ENCODE results near the gene SULT1A2. TPM values are rescaled to one million over a fixed set of nuclear protein-coding genes. Genes with fewer than 3 reads are reported as not detected.
"Not testable (repeated sequence)": the region's sequence is repeated elsewhere in the genome, so short reads cannot be mapped to it uniquely, and the experiment has no call there.

The SULT1A2 gene
- total and polyA plus RNA-seq, 2 donors from 2014 or later = 1.1 to 13.3 TPM

- no peak overlapping the region for H3K4me3 ChIP-seq (ENCODE audit: low read length in 3 of 3)
- no peak for FAIRE-seq
- no peak overlapping the region for H3K9ac ChIP-seq (ENCODE audit: low read length in 3 of 3)
- no peaks in the 10 kb centered on the region for H3K27me3 ChIP-seq (ENCODE audit: control insufficient read depth, insufficient read depth, low read length)
- H3K27ac ChIP-seq (ENCODE audit: low read depth in 2 of 2, low read length in 2 of 2) = no peak overlapping the region
- no peaks in the 10 kb centered on the region for H3K9me3 ChIP-seq (ENCODE audit: control insufficient read depth in 2 of 3, insufficient read depth in 1 of 3, low read length in 3 of 3)
- DNase-seq = peak in 1 of 5 donors; percentile 32
- no peak for TF ChIP-seq CTCF (IDR thresholded peaks at IDR 0.05; ENCODE audit: borderline replicate concordance, extremely low read depth, insufficient read depth)
- H3K4me1 ChIP-seq (ENCODE audit: control insufficient read depth in 2 of 3, insufficient read depth in 2 of 3, low read depth in 1 of 3, low read length in 3 of 3) = peaks cover 0 to 11% (median 2%) of the 10 kb centered on the region in 3 donors
- intact Hi-C loops (cut with DNase I) = no loop called here
- H3K36me3 ChIP-seq (ENCODE audit: control insufficient read depth in 2 of 3, insufficient read depth in 3 of 3, low read length in 3 of 3) = no peaks in the 10 kb centered on the region
Measured at GRCh38 chr16:28569968-28570752, 26.7 kb downstream of the SULT1A2 start.

DNA sequence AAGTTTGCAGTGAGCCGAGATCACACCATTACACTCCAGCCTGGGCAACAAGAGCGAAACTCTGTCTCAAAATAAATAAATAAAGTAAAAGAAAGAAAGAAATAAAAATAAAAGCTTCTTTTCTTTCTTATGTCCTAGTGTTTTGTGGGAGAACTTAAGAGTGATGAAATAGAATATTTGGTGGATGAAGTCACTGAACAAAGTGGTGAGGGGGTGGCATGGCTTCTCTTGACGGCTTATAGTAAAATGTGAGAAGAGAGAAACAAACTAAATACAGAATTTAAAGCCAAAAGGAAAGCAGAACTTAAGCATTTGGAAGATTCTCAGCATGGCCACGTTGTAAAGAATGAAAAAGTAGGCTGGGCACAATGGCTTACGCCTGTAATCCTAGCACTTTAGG, 27.8 kb downstream of the SULT1A2 start:
- TF ChIP-seq CTCF (IDR thresholded peaks at IDR 0.05; ENCODE audit: borderline replicate concordance, extremely low read depth, insufficient read depth) = no peak
- peaks cover 0 to 8% (median 2%) of the 10 kb centered on the region in 3 donors for H3K4me1 ChIP-seq (ENCODE audit: control insufficient read depth in 2 of 3, insufficient read depth in 2 of 3, low read depth in 1 of 3, low read length in 3 of 3)
- H3K9ac ChIP-seq (ENCODE audit: low read length in 3 of 3) = no peak overlapping the region
- H3K36me3 ChIP-seq (ENCODE audit: control insufficient read depth in 2 of 3, insufficient read depth in 3 of 3, low read length in 3 of 3) = no peaks in the 10 kb centered on the region
- no peak overlapping the region for H3K27ac ChIP-seq (ENCODE audit: low read depth in 2 of 2, low read length in 2 of 2)
- H3K27me3 ChIP-seq (ENCODE audit: control insufficient read depth, insufficient read depth, low read length) = no peaks in the 10 kb centered on the region
- no peak overlapping the region for H3K4me3 ChIP-seq (ENCODE audit: low read length in 3 of 3)
- intact Hi-C loops (cut with DNase I) = no loop called here
- H3K9me3 ChIP-seq (ENCODE audit: control insufficient read depth in 2 of 3, insufficient read depth in 1 of 3, low read length in 3 of 3) = no peaks in the 10 kb centered on the region
- DNase-seq = no peak
- FAIRE-seq = no peak

- DNase-seq (no peak), FAIRE-seq (no peak)
- H3K4me1 ChIP-seq (ENCODE audit: control insufficient read depth in 2 of 3, insufficient read depth in 2 of 3, low read depth in 1 of 3, low read length in 3 of 3) = peaks cover 0 to 1% (median 0%) of the 10 kb centered on the region in 3 donors
- no peak overlapping the region for H3K27ac ChIP-seq (ENCODE audit: low read depth in 2 of 2, low read length in 2 of 2)
- intact Hi-C loops (cut with DNase I) = no loop called here
- H3K4me3 ChIP-seq (ENCODE audit: low read length in 3 of 3) = no peak overlapping the region
- no peaks in the 10 kb centered on the region for H3K27me3 ChIP-seq (ENCODE audit: control insufficient read depth, insufficient read depth, low read length)
- H3K9ac ChIP-seq (ENCODE audit: low read length in 3 of 3) = no peak overlapping the region
- TF ChIP-seq CTCF (IDR thresholded peaks at IDR 0.05; ENCODE audit: borderline replicate concordance, extremely low read depth, insufficient read depth) = no peak
- no peaks in the 10 kb centered on the region for H3K36me3 ChIP-seq (ENCODE audit: control insufficient read depth in 2 of 3, insufficient read depth in 3 of 3, low read length in 3 of 3)
- H3K9me3 ChIP-seq (ENCODE audit: control insufficient read depth in 2 of 3, insufficient read depth in 1 of 3, low read length in 3 of 3) = no peaks in the 10 kb centered on the region
Measured at GRCh38 chr16:28567292-28567691, 29.6 kb downstream of the SULT1A2 start.

DNA sequence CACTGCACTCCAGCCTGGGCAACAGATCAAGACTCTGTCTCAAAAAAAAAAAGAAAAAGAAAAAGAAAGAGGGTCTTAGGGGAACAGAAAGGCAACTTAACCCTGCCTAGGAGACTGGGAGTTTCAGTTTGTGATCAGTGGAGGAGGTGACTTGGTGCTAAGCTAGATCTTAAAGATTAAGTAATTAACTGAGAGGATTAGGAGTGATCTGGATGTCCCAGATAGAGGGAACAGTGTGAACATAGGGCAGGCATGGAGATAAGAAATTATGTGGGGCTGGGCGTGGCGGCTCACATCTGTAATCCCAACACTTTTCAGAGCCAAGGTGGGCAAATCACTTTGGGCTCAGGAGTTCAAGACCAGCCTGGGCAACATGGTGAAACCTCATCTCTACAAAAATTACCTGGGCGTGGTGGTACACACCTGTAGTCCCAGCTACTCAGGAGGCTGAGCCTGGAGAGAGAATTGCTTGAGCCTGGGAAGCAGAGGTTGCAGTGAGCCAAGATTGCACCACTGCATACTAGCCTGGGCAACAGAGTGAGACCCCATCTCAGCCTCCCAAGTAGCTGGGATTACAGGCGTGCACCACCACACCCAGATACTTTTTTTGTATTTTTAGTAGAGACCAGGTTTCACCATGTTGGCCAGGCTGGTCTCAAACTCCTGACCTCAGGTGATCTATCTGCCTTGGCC, 30.5 kb downstream of the SULT1A2 start:
- H3K9me3 ChIP-seq (ENCODE audit: control insufficient read depth in 2 of 3, insufficient read depth in 1 of 3, low read length in 3 of 3); intact Hi-C loops (cut with DNase I); H3K4me1 ChIP-seq (ENCODE audit: control insufficient read depth in 2 of 3, insufficient read depth in 2 of 3, low read depth in 1 of 3, low read length in 3 of 3); H3K36me3 ChIP-seq (ENCODE audit: control insufficient read depth in 2 of 3, insufficient read depth in 3 of 3, low read length in 3 of 3); H3K27me3 ChIP-seq (ENCODE audit: control insufficient read depth, insufficient read depth, low read length); H3K4me3 ChIP-seq (ENCODE audit: low read length in 3 of 3); FAIRE-seq; H3K27ac ChIP-seq (ENCODE audit: low read depth in 2 of 2, low read length in 2 of 2); DNase-seq; H3K9ac ChIP-seq (ENCODE audit: low read length in 3 of 3): not testable (repeated sequence)
